Caco-2 (cell line): ENCODE measurements around the gene PRKAR1B. TPM values are rescaled to one million over a fixed set of nuclear protein-coding genes. Genes with fewer than 3 reads are reported as not detected.

Experiments used
- BruUV-seq: library from RNA; stranded (reverse); fragments of 400-500 nt; replicated peaks from 2 replicates; lab custom pipeline; 2021; lab: Mats Ljungman, UMichigan
- CTCF ChIA-PET: fragments of 300-600 bp; sonication (Branson Sonifier 250); formaldehyde crosslinking; loops from one replicate; lab custom pipeline; 2022; ENCODE audit warnings: antibody characterized with exemption; lab: Charles Lee
- POLR2A ChIA-PET: fragments of 300-600 bp; sonication (Branson Sonifier 250); formaldehyde crosslinking; loops from one replicate; lab custom pipeline; 2022; ENCODE audit warnings: antibody characterized with exemption; lab: Charles Lee
- DNase-seq, 2 experiments: peaks; one replicate each; pipeline versions ENCODE4 v3.0.0 to v3.0.0-alpha.2; 2020 to 2022
- H3K27me3 ChIP-seq: replicated peaks from 2 replicates; pipeline ENCODE4 v1.6.0; 2011; ENCODE audit warnings: low read length; ENCODE audit not compliant: control insufficient read depth, insufficient read depth
- H3K36me3 ChIP-seq: 2 replicates; pipeline ENCODE4 v1.5.1; 2011; ENCODE audit warnings: low read length; ENCODE audit not compliant: control insufficient read depth, insufficient read depth
- H3K4me1 ChIP-seq: fragments of 250-450 bp; sonication (Bioruptor Pico); 2 replicates; pipeline ENCODE4 v1.5.1; 2020; ENCODE audit warnings: mild to moderate bottlenecking
- H3K4me3 ChIP-seq: 2 replicates; pipeline ENCODE4 v1.5.1; 2011; ENCODE audit warnings: low read depth, mild to moderate bottlenecking, control low read depth, low read length
- H3K9me3 ChIP-seq: fragments of 250-450 bp; sonication (Bioruptor Pico); 2 replicates; pipeline ENCODE4 v1.5.1; 2020; ENCODE audit warnings: mild to moderate bottlenecking, moderate library complexity
- H3K27ac Mint-ChIP-seq: one replicate; pipeline ENCODE4 v1.8.0; 2022; ENCODE audit warnings: mixed read lengths; ENCODE audit not compliant: unreplicated experiment
- H3K27me3 Mint-ChIP-seq: one replicate; pipeline ENCODE4 v1.8.0; 2022; ENCODE audit warnings: mixed read lengths; ENCODE audit not compliant: insufficient read depth, unreplicated experiment
- H3K36me3 Mint-ChIP-seq: one replicate; pipeline ENCODE4 v1.8.0; 2022; ENCODE audit warnings: mild to moderate bottlenecking, mixed read lengths; ENCODE audit not compliant: insufficient read depth, unreplicated experiment
- H3K4me1 Mint-ChIP-seq: one replicate; pipeline ENCODE4 v1.8.0; 2022; ENCODE audit warnings: low read depth, mixed read lengths; ENCODE audit not compliant: unreplicated experiment
- H3K4me3 Mint-ChIP-seq: one replicate; pipeline ENCODE4 v1.8.0; 2022; ENCODE audit warnings: mild to moderate bottlenecking, moderate library complexity, mixed read lengths; ENCODE audit not compliant: unreplicated experiment
- H3K9me3 Mint-ChIP-seq: one replicate; pipeline ENCODE4 v1.8.0; 2022; ENCODE audit warnings: mixed read lengths; ENCODE audit not compliant: unreplicated experiment
- intact Hi-C: fragments of 100-400 bp; cut with micrococcal nuclease; formaldehyde crosslinking; loops from one replicate; pipeline ENCODE4 v1.10.0; 2022; ENCODE audit not compliant: unreplicated experiment
- total RNA-seq: library from RNA; stranded (reverse); gene quantifications from 2 replicates; pipeline ENCODE4 v1.2.3, GENCODE V29; 2022
- TF ChIP-seq, protein P1 (sequence below), 2 experiments: fragments of 200-600 bp in 1 of 2; IDR thresholded peaks; 1 replicate in 1 of 2; 2 replicates in 1 of 2; pipeline versions ENCODE4 v1.5.1 to v1.8.0; 2011 to 2022; ENCODE audit warnings: antibody characterized with exemption in 1 of 2, control low read depth in 1 of 2, inconsistent platforms in 1 of 2, low read depth in 1 of 2, low read length in 1 of 2, mild to moderate bottlenecking in 1 of 2, moderate library complexity in 1 of 2; ENCODE audit not compliant: insufficient read depth in 1 of 2, severe bottlenecking in 1 of 2, unreplicated experiment in 1 of 2

PRKAR1B gene
- total RNA-seq, 1 experiment from 2014 or later = 56.6 TPM

- Mint-ChIP-seq H3K4me1 (no peaks in the 10 kb centered on the region), H3K9me3 (peaks cover 11% of the 10 kb centered on the region), H3K36me3 (peaks cover 71% of the 10 kb centered on the region), H3K27ac (no peak overlapping the region), H3K27me3 (no peaks in the 10 kb centered on the region), H3K4me3 (no peak overlapping the region)
- ChIA-PET POLR2A (no interaction called here), CTCF (no interaction called here)
- Histone ChIP-seq H3K27me3 (no peaks in the 10 kb centered on the region), H3K9me3 (0 out of 2 replicates have a peak, but pooled peaks cover 3% of the 10 kb centered on the region), H3K4me3 (no peak overlapping the region), H3K4me1 (no peaks in the 10 kb centered on the region), H3K36me3 (peaks cover 7% of the 10 kb centered on the region)
- DNase-seq = no peak
- TF ChIP-seq, protein P1, sequence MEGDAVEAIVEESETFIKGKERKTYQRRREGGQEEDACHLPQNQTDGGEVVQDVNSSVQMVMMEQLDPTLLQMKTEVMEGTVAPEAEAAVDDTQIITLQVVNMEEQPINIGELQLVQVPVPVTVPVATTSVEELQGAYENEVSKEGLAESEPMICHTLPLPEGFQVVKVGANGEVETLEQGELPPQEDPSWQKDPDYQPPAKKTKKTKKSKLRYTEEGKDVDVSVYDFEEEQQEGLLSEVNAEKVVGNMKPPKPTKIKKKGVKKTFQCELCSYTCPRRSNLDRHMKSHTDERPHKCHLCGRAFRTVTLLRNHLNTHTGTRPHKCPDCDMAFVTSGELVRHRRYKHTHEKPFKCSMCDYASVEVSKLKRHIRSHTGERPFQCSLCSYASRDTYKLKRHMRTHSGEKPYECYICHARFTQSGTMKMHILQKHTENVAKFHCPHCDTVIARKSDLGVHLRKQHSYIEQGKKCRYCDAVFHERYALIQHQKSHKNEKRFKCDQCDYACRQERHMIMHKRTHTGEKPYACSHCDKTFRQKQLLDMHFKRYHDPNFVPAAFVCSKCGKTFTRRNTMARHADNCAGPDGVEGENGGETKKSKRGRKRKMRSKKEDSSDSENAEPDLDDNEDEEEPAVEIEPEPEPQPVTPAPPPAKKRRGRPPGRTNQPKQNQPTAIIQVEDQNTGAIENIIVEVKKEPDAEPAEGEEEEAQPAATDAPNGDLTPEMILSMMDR (IDR thresholded peaks at IDR 0.05; ENCODE audit: insufficient read depth in 1 of 2, low read depth in 1 of 2, low read length in 1 of 2, severe bottlenecking in 1 of 2, unreplicated experiment in 1 of 2) = no peak
- intact Hi-C loops = no loop called here
- no TSS peak for BruUV-seq
Observed at GRCh38 chr7:676246-676971, 50.7 kb downstream of the PRKAR1B start.

- Mint-ChIP-seq H3K36me3 (peaks cover 59% of the 10 kb centered on the region), H3K4me1 (no peaks in the 10 kb centered on the region), H3K4me3 (no peak overlapping the region), H3K9me3 (peaks cover 11% of the 10 kb centered on the region), H3K27ac (peak overlapping the region; percentile 23), H3K27me3 (no peaks in the 10 kb centered on the region)
- TF ChIP-seq, protein P1 (IDR thresholded peaks at IDR 0.05; ENCODE audit: insufficient read depth in 1 of 2, low read depth in 1 of 2, low read length in 1 of 2, severe bottlenecking in 1 of 2, unreplicated experiment in 1 of 2) = no peak
- peaks cover 4% of the 10 kb centered on the region; the same call in 1 of the 2 replicates for H3K36me3 ChIP-seq
- H3K27me3 ChIP-seq = no peaks in the 10 kb centered on the region
- no peak for DNase-seq
- no TSS peak for BruUV-seq
- no peak overlapping the region for H3K4me3 ChIP-seq
- intact Hi-C loops = no loop called here
- CTCF ChIA-PET = no interaction called here
- H3K9me3 ChIP-seq = no peaks in the 10 kb centered on the region
- H3K4me1 ChIP-seq = no peaks in the 10 kb centered on the region
- POLR2A ChIA-PET = no interaction called here
Observed at GRCh38 chr7:674454-675410, 52.3 kb downstream of the PRKAR1B start.

DNA sequence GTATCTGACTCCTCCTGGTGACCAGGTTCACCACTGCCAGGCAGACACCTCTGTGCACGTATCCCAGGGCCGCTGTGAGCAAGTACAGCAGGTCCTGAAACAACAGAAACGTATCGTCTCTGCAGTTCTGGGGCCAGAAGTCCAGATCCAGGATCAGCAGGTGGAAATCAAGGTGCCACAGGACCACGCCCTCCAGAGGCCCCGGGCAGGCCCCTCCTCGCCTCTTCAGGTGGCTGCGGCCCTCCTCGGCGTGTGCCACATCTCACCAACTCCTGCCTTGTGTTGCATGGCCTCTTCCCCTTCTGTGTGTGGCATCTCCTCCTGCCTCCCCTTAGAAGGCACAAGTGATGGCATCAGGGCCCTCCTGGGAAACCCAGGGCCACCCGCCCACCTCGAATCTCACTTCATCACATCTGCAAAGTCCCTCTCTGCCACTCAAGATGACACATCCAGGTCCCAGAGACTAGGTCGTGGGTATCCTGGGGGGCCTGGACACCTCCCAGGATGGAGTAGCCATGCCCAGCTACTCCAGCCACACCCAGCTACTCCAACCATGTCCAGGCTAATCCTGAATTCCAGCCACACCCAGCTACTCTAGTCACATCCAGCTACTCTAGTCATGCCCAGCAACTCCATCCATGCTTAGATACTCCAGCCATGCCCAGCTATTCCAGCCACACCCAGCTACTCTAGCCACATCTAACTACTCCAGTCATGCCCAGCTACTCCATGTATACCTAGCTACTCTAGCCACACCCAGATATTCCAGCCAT lies 53.2 kb downstream of the PRKAR1B start:
- no TSS peak for BruUV-seq
- Histone ChIP-seq H3K9me3 (no peaks in the 10 kb centered on the region), H3K4me3 (no peak overlapping the region), H3K27me3 (no peaks in the 10 kb centered on the region), H3K36me3 (peaks cover 4% of the 10 kb centered on the region; the same call in 1 of the 2 replicates), H3K4me1 (no peaks in the 10 kb centered on the region)
- no peaks in the 10 kb centered on the region for H3K4me1 Mint-ChIP-seq
- peaks cover 11% of the 10 kb centered on the region for H3K9me3 Mint-ChIP-seq
- no peak for DNase-seq
- no peak overlapping the region for H3K4me3 Mint-ChIP-seq
- intact Hi-C loops = no loop called here
- CTCF ChIA-PET = no interaction called here
- H3K27me3 Mint-ChIP-seq = no peaks in the 10 kb centered on the region
- POLR2A ChIA-PET = no interaction called here
- peaks cover 60% of the 10 kb centered on the region for H3K36me3 Mint-ChIP-seq
- TF ChIP-seq, protein P1 (IDR thresholded peaks at IDR 0.05; ENCODE audit: insufficient read depth in 1 of 2, low read depth in 1 of 2, low read length in 1 of 2, severe bottlenecking in 1 of 2, unreplicated experiment in 1 of 2) = no peak
- H3K27ac Mint-ChIP-seq = no peak overlapping the region
